Activated CD4-positive, alpha-beta T cell treated with anti-CD3 and anti-CD28 coated beads, Interleukin-2, amount 50 U/mL, for 24 hours (primary cell): ENCODE data around the gene KLHL30.
"Not testable (repeated sequence)": the region's sequence is repeated elsewhere in the genome, so short reads cannot be mapped to it uniquely, and the experiment has no call there.

Source experiments
- DNase-seq, 2 donors: peaks; one replicate each; pipeline ENCODE4 v3.0.0-alpha.2; 2020; ENCODE audit warnings: low read depth in 1 of 2, low spot score in 1 of 2

The KLHL30 gene

DNA sequence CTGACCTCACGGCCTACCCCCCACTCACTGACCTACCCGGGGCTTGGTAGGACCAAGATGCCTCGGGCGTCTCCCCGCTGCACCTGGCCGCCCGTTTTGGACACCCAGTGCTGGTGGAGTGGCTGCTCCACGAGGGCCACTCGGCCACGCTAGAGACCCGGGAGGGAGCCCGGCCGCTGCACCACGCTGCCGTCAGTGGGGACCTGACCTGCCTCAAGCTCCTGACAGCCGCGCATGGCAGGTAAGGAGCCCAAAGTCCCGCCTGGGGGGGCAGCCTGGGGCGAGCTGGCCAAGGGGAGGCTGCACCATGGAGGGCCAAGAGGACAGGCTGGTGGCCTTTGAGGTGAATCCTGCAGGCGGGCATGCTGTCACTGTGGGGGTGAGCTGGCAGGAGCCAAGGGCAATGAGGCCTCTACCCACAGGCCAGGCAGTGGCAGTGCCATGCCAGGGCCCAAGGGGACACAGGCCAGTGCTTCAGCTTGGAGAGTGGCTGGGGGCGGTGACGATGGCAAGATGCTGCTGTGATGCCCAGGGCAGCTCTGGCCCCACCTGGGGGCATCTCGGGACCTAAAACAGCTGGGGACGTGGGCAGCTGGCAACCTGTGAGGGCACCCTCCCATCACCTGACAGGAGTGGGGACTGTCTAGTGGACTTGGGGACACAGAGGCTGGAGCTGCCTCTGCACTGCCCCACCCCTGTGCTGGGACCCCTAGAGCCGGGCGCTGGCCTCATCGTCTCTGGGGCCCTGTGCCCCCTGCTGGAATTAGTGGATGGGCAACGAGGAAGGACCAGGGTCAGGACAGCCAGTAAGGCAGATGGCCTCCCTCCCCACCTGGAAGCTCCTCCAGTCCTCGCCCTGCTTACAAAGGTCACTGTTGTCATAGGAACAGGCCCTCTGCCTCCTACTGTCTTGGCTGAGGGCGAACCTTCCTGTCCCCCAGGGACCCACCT, 36.3 kb upstream of the KLHL30 start:
- no peak for DNase-seq

DNA sequence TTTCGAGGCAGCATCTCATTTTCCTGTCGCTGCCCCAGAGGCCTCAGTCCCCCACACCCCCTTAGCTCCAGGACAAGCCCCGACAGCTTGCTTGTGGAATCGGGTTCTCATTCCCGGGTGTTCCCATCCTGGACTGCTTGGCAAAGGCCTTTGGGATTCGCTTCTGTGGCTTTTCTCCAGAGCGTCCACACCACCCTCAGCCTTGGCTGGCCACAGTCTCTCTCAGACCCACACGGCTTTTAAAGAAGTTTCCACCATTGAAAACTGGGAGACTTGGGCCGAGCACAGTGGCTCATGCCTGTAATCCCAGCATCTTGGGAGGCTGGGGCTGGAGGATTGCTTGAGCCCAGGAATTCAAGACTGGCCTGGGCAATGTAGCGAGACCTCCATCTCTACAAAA, 35.6 kb upstream of the KLHL30 start:
- DNase-seq, result no peak

- no peak for DNase-seq
Measured at GRCh38 chr2:238103465-238104225, 34.8 kb upstream of the KLHL30 start.

- no peak for DNase-seq
Measured at GRCh38 chr2:238104226-238104690, 34.2 kb upstream of the KLHL30 start.

- no peak for DNase-seq
Measured at GRCh38 chr2:238104691-238105371, 33.6 kb upstream of the KLHL30 start.

GRCh38 chr2:238105506-238106338, 32.7 kb upstream of the KLHL30 start:
- DNase-seq, result no peak

DNA sequence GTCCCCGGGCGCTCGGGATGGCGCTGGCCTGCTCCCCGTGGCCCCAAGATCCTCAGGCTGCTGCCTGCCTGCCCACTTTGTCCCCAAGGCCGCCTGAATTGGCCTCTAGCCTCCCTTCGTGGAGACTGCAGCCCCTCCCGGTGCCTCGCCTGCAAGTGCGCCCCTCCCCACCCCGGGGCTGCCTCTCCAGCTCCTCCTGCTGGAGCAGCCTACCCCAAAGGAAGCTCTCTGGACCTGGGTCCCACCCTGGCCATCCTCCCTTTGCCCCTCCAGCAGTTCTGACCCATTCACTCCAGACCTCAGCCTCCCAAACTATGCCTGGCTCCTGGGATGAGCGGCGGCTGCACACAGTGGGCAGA, 32.1 kb upstream of the KLHL30 start:
- no peak for DNase-seq

GRCh38 chr2:238106698-238107524, 31.6 kb upstream of the KLHL30 start:
- no peak for DNase-seq

DNA sequence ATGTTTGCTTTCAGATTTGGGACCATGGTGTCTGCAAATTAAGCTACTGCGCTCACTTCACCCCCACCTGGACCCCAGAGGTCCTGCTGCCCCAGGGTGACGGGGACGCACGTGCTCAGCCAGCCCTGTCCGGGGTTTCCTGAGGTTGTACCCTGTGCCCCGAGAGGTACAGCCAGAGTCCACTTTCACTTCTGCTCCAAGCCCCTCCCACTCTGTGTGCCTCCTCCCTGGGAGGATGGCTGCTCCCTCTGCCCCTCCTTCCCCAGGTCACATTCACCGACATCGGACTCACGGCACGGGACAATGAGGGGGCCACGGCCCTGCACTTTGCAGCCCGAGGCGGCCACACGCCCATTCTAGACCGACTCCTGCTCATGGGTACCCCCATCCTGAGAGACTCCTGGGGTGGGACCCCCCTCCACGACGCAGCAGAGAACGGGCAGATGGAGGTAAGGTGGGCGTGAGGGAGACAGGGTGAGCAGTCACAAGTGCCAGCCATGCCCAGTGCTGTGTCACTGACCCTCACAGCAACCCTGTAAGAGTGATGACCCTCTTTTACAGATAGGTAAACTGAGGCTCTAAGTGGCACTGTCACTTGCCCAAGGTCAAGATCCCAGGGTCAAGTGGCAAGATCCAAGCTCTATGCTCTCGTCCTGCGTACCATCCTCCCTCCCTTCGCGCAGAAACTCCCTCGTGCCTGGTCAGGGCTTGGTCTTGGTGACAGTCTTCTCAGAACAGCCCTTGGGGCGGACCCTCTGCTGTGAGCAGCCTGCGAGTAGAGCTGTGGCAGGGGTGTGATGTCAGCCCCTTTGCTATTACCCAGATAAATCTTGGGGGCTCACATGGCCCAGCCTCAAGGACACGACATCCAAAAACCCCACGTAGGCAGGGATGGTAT, 30.7 kb upstream of the KLHL30 start:
- no peak for DNase-seq

- no peak for DNase-seq
Measured at GRCh38 chr2:238108423-238109183, 29.9 kb upstream of the KLHL30 start.

- no peak for DNase-seq
Measured at GRCh38 chr2:238113611-238114010, 24.9 kb upstream of the KLHL30 start.

GRCh38 chr2:238114331-238114841, 24.1 kb upstream of the KLHL30 start:
- DNase-seq, result no peak

GRCh38 chr2:238114851-238115660, 23.4 kb upstream of the KLHL30 start:
- DNase-seq, result no peak

GRCh38 chr2:238115709-238116108, 22.8 kb upstream of the KLHL30 start:
- DNase-seq, result not testable (repeated sequence)

- no peak for DNase-seq
Measured at GRCh38 chr2:238116298-238117198, 21.9 kb upstream of the KLHL30 start.
